Measurements from ENCODE around the gene FRMD4A.

DNA sequence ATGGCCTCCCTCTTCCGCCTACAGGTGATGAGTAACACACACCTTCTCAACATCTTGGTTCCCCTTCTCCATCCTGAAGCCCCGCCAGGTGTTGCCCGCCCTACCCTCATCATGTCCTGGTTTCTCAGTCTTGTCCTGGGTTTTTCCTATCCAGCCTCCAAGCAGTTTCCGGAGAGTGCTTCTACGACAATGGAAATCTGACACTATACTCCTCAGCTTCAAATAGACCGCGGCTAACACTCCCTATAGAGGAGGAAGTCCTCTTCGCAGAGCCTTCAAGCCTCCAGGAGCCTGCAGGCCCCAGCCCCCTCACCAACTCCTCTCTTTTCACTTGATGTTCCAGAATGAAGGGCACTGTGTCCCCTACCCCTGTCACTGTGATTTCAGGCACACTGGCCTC is 596.6 kb downstream of the FRMD4A start:
- no peak for TF ChIP-seq POLR2A (IDR thresholded peaks at IDR 0.05)
- TF ChIP-seq, protein P1, sequence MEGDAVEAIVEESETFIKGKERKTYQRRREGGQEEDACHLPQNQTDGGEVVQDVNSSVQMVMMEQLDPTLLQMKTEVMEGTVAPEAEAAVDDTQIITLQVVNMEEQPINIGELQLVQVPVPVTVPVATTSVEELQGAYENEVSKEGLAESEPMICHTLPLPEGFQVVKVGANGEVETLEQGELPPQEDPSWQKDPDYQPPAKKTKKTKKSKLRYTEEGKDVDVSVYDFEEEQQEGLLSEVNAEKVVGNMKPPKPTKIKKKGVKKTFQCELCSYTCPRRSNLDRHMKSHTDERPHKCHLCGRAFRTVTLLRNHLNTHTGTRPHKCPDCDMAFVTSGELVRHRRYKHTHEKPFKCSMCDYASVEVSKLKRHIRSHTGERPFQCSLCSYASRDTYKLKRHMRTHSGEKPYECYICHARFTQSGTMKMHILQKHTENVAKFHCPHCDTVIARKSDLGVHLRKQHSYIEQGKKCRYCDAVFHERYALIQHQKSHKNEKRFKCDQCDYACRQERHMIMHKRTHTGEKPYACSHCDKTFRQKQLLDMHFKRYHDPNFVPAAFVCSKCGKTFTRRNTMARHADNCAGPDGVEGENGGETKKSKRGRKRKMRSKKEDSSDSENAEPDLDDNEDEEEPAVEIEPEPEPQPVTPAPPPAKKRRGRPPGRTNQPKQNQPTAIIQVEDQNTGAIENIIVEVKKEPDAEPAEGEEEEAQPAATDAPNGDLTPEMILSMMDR (IDR thresholded peaks at IDR 0.05): no peak
